ENCODE measurements around the gene INTS14. TPM values are rescaled to one million over a fixed set of nuclear protein-coding genes. Genes with fewer than 3 reads are reported as not detected.

INTS14 gene
- total RNA-seq, 4 donors from 2014 or later, result 23.1 to 39.4 (median 31.1) TPM

DNA sequence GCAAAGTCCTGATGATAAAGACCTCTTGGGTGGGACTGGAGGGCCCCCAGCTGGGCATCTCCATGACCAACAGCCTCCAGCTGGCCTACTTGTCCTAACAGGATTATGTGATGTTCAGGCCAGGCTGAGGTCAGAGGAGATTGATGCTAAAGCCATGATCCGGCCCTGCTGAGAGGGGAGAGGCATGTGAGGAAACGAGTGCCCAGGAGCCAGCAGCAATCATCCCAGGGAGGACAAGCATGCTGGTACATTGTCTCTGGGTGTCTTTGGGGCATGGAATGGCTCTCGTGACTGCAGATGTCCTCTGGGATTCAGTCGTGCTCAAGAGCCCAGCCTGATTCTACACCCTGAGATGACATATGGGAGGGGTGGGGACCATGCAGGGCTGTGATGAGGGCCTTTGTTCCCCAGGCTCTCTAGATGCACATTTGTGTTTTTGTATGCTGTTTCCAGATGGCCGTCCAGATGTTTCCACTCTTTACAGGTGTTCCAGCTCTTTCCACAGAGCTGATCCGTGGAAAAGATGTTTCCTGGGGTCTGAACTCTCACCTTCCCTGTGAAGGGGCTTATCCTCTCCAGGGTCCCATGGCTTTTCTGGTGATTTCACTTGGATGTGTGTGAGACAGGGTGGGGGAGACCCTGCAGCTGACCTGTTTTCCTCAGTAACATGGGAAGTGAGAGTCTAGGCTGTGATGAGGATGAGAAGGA lies 31.0 kb upstream of the INTS14 start:
- TF ChIP-seq CTCF (IDR thresholded peaks at IDR 0.05; ENCODE audit: low read depth), result no peak

GRCh38 chr15:65639509-65639908 lies 28.6 kb upstream of the INTS14 start:
- no peak for TF ChIP-seq CTCF (IDR thresholded peaks at IDR 0.05; ENCODE audit: low read depth)

- TF ChIP-seq CTCF (IDR thresholded peaks at IDR 0.05; ENCODE audit: low read depth), result no peak
Measured at GRCh38 chr15:65638681-65639089, 27.8 kb upstream of the INTS14 start.

DNA sequence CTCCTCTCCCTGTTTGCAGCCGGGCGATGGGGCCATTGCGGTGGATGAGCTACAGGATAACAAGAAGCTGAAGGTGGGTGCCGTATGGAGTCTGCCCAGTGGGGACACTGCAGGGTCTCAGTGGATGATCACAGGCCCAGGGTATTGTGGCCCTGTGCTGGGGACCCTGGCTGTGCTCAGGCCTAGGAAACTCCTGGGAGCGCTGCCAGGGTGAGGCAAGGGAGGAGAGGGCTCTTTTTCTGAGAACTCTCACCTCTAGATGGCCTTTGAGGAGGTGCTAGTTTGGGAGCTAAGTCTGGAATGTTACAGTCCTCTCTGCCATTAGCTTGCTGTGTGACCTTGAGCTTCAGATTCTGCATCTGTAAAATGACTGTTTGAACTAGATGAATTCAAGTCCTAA lies 27.2 kb upstream of the INTS14 start:
- no peak for TF ChIP-seq CTCF (IDR thresholded peaks at IDR 0.05; ENCODE audit: low read depth)

- no peak for TF ChIP-seq CTCF (IDR thresholded peaks at IDR 0.05; ENCODE audit: low read depth)
Measured at GRCh38 chr15:65634356-65634755, 23.4 kb upstream of the INTS14 start.

GRCh38 chr15:65633752-65634151 lies 22.8 kb upstream of the INTS14 start:
- no peak for TF ChIP-seq CTCF (IDR thresholded peaks at IDR 0.05; ENCODE audit: low read depth)

DNA sequence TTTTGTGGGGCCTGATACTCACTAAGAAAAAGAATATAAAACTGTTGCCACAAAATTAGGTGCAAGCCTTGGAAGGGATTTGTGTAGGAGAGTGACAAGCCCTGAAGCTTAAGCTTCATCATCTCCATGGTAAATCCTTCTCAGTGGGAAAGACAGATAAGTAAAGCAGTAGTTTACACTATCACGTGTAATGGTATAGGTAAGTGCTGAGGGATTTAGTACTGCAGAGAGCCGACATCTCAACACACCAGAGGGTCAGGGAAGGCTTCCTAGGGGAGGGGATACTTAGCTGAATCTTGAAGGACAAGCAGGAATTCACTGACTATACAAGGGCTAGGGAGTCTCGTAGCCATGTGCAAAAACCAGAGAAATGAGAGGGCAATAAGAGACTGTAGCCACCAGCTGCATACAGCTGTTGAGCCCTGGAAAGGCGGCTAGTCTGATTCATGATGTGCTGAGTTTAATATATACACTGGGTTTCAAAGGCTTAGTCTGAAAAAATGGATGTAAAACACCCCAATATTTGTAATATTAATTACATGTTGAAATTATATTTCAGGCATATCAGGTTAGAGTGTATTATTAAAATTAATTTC lies 21.9 kb upstream of the INTS14 start:
- no peak for TF ChIP-seq CTCF (IDR thresholded peaks at IDR 0.05; ENCODE audit: low read depth)

Data from subcutaneous adipose tissue (tissue), 4 donors.